Gastroesophageal sphincter (tissue), 4 donors: Measurements from ENCODE around the gene GOLGA8K. TPM values are rescaled to one million over a fixed set of nuclear protein-coding genes. Genes with fewer than 3 reads are reported as not detected.
"Not testable (repeated sequence)": the region's sequence is repeated elsewhere in the genome, so short reads cannot be mapped to it uniquely, and the experiment has no call there.

Experiments
- ATAC-seq: fragments of 150-250 bp; one replicate; pipeline ENCODE4 v1.9.1; 2016; ENCODE audit warnings: mild to moderate bottlenecking, moderate library complexity
- H3K27ac ChIP-seq, 4 donors: fragments of 200-600 bp; sonication (generic) in 3 of 4; 1 replicate in 3 of 4; 2 replicates in 1 of 4; pipeline ENCODE4 v1.5.1; 2016 to 2019
- H3K27me3 ChIP-seq: fragments of 200-600 bp; sonication (generic); one replicate; pipeline ENCODE4 v1.5.1; 2019
- H3K36me3 ChIP-seq, 2 donors: fragments of 200-600 bp; sonication (generic); one replicate each; pipeline ENCODE4 v1.5.1; 2019; ENCODE audit warnings: control low read depth in 1 of 2
- H3K4me1 ChIP-seq, 3 donors: fragments of 200-600 bp; sonication (generic); 1 replicate in 2 of 3; 2 replicates in 1 of 3; pipeline ENCODE4 v1.5.1; 2016 to 2019; ENCODE audit warnings: control low read depth in 2 of 3
- H3K4me3 ChIP-seq, 2 donors: fragments of 200-600 bp; sonication (generic); one replicate each; pipeline ENCODE4 v1.5.1; 2019; ENCODE audit warnings: mild to moderate bottlenecking in 1 of 2, moderate library complexity in 1 of 2
- H3K9me3 ChIP-seq, 3 donors: fragments of 200-600 bp; sonication (generic); one replicate each; pipeline ENCODE4 v1.5.1; 2017 to 2019; ENCODE audit warnings: control low read depth in 2 of 3
- CTCF ChIP-seq, 4 experiments: fragments of 200-600 bp in 2 of 4; fragments of 450-650 bp in 2 of 4; sonication (generic) in 1 of 4; IDR thresholded peaks; one replicate each; pipeline ENCODE4 v1.5.1; 2017 to 2019; ENCODE audit warnings: antibody characterized with exemption in 4 of 4, mild to moderate bottlenecking in 2 of 4, moderate library complexity in 2 of 4
- WGBS, 2 donors: methylation state at CpG; one replicate each; pipeline ENCODE4 v1.1.5; 2018; ENCODE audit warnings: low coverage in 1 of 2; 5-methylcytosine and 5-hydroxymethylcytosine counted together
- total RNA-seq, 4 donors: library from RNA; depleted of rRNA; stranded (reverse); fragments of >200 nt; gene quantifications; one replicate each; pipeline ENCODE4 v1.1.0, GENCODE V29; 2016

GOLGA8K gene
- 1 to 10 TPM in 1 of 4 donors, under 1 TPM in 1, not detected in 2; 0.31 to 1.4 TPM for total RNA-seq

- WGBS, 2 donors: no CpG with 5 or more reads among the region's 8 CpGs
- not testable (repeated sequence) for H3K27me3 ChIP-seq
These were observed at the start of gene GOLGA8K for GRCh38 chr15:32403192-32403591. Gene GOLGA8K (minus strand): TSS chr15:32403292. CDS start chr15:32403194, 98 bp downstream.

GRCh38 chr15:32440445-32440977 lies 37.4 kb upstream of the GOLGA8K start:
- TF ChIP-seq CTCF (IDR thresholded peaks at IDR 0.05): peak in 1 of 4 experiments; percentile 32
- not testable (repeated sequence) for H3K36me3 ChIP-seq, H3K27ac ChIP-seq, H3K4me3 ChIP-seq, ATAC-seq, H3K4me1 ChIP-seq, H3K27me3 ChIP-seq, H3K9me3 ChIP-seq
- WGBS, 2 donors: no CpG with 5 or more reads among the region's 12 CpGs

More at GRCh38 chr15:32403192-32403591, at the start of gene GOLGA8K:
- ATAC-seq, H3K4me1 ChIP-seq, H3K36me3 ChIP-seq, H3K4me3 ChIP-seq, H3K9me3 ChIP-seq, H3K27ac ChIP-seq: not testable (repeated sequence)

GRCh38 chr15:32434102-32434963 lies 31.2 kb upstream of the GOLGA8K start:
- not testable (repeated sequence) for H3K9me3 ChIP-seq, H3K4me3 ChIP-seq, H3K27ac ChIP-seq, H3K36me3 ChIP-seq, H3K4me1 ChIP-seq, H3K27me3 ChIP-seq
- ATAC-seq: peak; percentile 66
- WGBS, 2 donors: no CpG with 5 or more reads among the region's 73 CpGs

- not testable (repeated sequence) for ATAC-seq
- WGBS, 2 donors: 29% methylated on average over 1 of the region's 4 CpGs; no CpG with 5 or more reads in 1 of the 2 donors
These were observed 24.5 kb upstream of the GOLGA8K start for GRCh38 chr15:32427635-32428034.

GRCh38 chr15:32426511-32426910 lies 23.4 kb upstream of the GOLGA8K start:
- not testable (repeated sequence) for ATAC-seq, H3K9me3 ChIP-seq, H3K27me3 ChIP-seq, H3K36me3 ChIP-seq, H3K27ac ChIP-seq, H3K4me3 ChIP-seq, H3K4me1 ChIP-seq
- WGBS, 2 donors: 67 to 77% methylated on average over 4 of the region's 4 CpGs

More at GRCh38 chr15:32427635-32428034, 24.5 kb upstream of the GOLGA8K start:
- not testable (repeated sequence) for H3K27me3 ChIP-seq, H3K4me1 ChIP-seq, H3K4me3 ChIP-seq, H3K9me3 ChIP-seq, H3K27ac ChIP-seq, H3K36me3 ChIP-seq

GRCh38 chr15:32407903-32408302 lies 4.8 kb upstream of the GOLGA8K start:
- H3K36me3 ChIP-seq, H3K27me3 ChIP-seq, H3K9me3 ChIP-seq, H3K4me1 ChIP-seq, H3K4me3 ChIP-seq, ATAC-seq, H3K27ac ChIP-seq: not testable (repeated sequence)
- peak in 2 of 4 experiments; percentile 13 to 41 for TF ChIP-seq CTCF (IDR thresholded peaks at IDR 0.05)
- WGBS, 2 donors: 0% methylated on average over 1 of the region's 3 CpGs

- H3K27ac ChIP-seq, H3K36me3 ChIP-seq, H3K9me3 ChIP-seq, ATAC-seq, H3K4me1 ChIP-seq, H3K27me3 ChIP-seq, H3K4me3 ChIP-seq: not testable (repeated sequence)
- WGBS, 2 donors: no CpG with 5 or more reads among the region's 8 CpGs
These were observed 6.6 kb downstream of the GOLGA8K start for GRCh38 chr15:32396522-32396921.

GRCh38 chr15:32394745-32395144 lies 8.3 kb downstream of the GOLGA8K start:
- not testable (repeated sequence) for H3K36me3 ChIP-seq, H3K4me3 ChIP-seq, H3K27ac ChIP-seq, H3K27me3 ChIP-seq, H3K4me1 ChIP-seq, ATAC-seq, H3K9me3 ChIP-seq
- no CpG with 5 or more reads among the region's 5 CpGs for WGBS, 2 donors

- H3K4me1 ChIP-seq, H3K9me3 ChIP-seq, H3K27ac ChIP-seq, H3K4me3 ChIP-seq, H3K36me3 ChIP-seq, ATAC-seq, H3K27me3 ChIP-seq: not testable (repeated sequence)
- WGBS, 2 donors: no CpG with 5 or more reads among the region's 14 CpGs
These were observed 14.9 kb downstream of the GOLGA8K start for GRCh38 chr15:32388050-32388648.

GRCh38 chr15:32385823-32386495 lies 17.1 kb downstream of the GOLGA8K start:
- not testable (repeated sequence) for H3K9me3 ChIP-seq, H3K4me1 ChIP-seq, H3K27ac ChIP-seq, H3K27me3 ChIP-seq, H3K4me3 ChIP-seq, H3K36me3 ChIP-seq
- no CpG with 5 or more reads among the region's 13 CpGs for WGBS, 2 donors
- peak; percentile 19 for ATAC-seq

- H3K27me3 ChIP-seq, H3K4me1 ChIP-seq, H3K9me3 ChIP-seq, H3K4me3 ChIP-seq, ATAC-seq, H3K36me3 ChIP-seq, H3K27ac ChIP-seq: not testable (repeated sequence)
- WGBS, 2 donors: no CpG with 5 or more reads among the region's 2 CpGs
These were observed 28.9 kb downstream of the GOLGA8K start for GRCh38 chr15:32374185-32374584.
